HG02981 (cell line): Measurements from ENCODE around the gene OR51B2.

Source experiments
- ATAC-seq: cut with Tn5 transposase; IDR thresholded peaks from one replicate; pipeline ENCODE4 v1.9.1; 2021; ENCODE audit warnings: mild to moderate bottlenecking, moderate library complexity; ENCODE audit not compliant: unreplicated experiment

The OR51B2 gene

GRCh38 chr11:5284637-5285036 is 39.5 kb downstream of the OR51B2 start:
- no peak for ATAC-seq

DNA sequence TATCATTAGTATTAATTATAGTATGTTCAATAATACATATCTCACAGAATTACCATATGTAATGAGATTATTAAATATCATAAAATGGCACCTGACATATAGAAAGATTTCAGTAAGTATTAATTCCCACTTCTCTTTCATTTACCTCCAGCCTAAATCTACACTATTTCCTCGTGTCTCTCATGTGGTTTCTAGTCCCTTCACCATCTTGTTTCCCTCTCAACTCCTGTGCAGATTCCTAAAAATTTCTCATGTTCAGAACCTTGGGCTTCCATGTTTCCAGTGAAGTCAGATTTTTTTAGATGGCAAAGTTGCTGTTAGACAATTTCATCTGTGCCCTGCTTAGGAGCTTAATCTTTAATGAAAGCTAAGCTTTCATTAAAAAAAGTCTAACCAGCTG is 40.2 kb downstream of the OR51B2 start:
- no peak for ATAC-seq

GRCh38 chr11:5283086-5283485 is 41.0 kb downstream of the OR51B2 start:
- no peak for ATAC-seq

- ATAC-seq = no peak
These were observed 41.5 kb downstream of the OR51B2 start for GRCh38 chr11:5282628-5283027.

DNA sequence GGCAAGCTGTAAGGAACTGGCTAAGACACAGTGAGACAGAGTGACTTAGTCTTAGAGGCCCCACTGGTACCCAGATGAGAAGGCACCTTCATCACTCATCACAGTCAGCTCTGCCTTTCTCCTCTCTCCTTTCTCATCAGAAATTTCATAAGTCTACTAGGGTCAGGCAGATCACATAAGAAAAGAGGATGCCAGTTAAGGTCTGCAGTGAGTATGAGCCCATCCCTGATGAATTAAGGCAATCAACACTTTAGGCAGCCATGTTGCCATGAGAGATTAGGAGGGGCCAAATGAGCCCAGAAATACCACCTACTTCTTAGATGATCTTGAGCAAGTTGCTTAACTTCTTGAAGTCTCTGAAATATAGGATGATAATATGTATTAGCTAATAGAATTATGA is 42.5 kb downstream of the OR51B2 start:
- ATAC-seq = no peak

- peak; percentile 95 for ATAC-seq
These were observed 43.5 kb downstream of the OR51B2 start for GRCh38 chr11:5280582-5281102.

DNA sequence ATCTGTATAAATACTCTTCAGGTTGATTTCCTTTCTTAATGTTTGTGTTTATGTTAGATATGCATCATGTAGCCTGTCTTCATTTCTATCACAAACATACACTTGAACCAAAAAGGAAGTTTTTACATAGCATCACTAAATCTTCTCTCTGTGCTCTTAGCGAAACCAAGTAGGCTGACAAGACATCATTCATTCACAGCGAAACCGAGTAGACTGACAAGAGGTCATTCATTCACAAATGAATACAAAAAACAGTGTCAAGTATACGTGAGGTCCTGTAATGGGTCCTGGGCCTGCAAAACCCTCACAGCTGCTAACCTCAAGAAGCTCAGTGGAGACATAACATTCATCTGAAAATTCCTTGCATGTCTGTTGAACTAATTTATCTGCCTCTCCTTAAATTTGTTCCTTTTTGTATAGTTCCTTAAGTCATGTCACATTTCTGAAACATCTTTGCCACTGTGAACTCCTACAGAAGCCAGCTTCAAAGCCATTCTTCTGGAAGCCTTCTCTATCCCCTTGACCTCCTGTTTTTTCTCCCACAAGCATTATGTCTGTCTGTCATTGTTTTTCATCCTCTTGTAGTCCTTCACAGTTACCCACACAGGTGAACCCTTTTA is 44.5 kb downstream of the OR51B2 start:
- no peak for ATAC-seq

GRCh38 chr11:5277807-5278382 is 46.2 kb downstream of the OR51B2 start:
- ATAC-seq = peak; percentile 44

DNA sequence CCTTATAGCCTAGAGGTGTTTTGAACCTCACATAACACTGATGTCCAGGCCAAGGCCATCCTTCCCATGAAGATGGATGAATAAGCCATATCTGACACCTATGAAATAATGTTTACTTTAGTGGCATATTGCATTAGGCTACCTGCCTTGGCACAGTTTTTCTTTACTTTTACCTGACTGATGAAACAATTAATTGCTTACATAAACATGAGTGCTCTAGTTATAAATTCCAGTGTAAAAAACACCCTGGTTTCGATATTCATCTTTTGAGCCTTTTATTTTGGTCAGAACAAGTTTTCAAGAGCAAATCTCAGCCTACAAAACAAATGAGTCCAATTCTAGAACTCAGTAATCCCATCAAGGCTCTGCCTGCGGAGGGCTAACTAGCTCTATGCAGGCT is 47.4 kb downstream of the OR51B2 start:
- ATAC-seq = no peak

GRCh38 chr11:5275369-5276110 is 48.6 kb downstream of the OR51B2 start:
- ATAC-seq = no peak

DNA sequence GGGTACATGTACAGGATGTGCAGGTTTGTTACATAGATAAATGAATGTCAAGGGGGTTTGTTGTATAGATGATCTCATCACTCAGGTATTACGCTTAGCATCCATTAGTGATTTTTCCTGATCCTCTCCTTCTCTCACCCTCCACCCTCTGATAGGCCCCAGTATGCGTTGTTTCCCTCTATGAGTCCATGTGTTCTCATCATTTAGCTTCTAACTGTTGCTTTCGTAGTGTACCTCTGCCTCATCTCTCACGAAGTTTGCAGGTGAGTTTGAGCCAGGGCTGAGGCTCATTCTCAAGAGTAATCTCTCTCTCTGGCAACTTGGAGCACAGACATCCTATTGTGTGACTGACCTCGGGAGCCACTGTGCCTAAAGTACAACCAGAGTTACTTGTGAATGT is 49.7 kb downstream of the OR51B2 start:
- no peak for ATAC-seq
